HG03354 (cell line): Measurements from ENCODE around the gene PRSS56.

Experiments
- ATAC-seq: cut with Tn5 transposase; IDR thresholded peaks from one replicate; pipeline ENCODE4 v1.9.1; 2021; ENCODE audit warnings: mild to moderate bottlenecking; ENCODE audit not compliant: unreplicated experiment, poor library complexity, severe bottlenecking

The PRSS56 gene

GRCh38 chr2:232498452-232498851 lies 21.7 kb upstream of the PRSS56 start:
- no peak for ATAC-seq

GRCh38 chr2:232501331-232501771 lies 18.8 kb upstream of the PRSS56 start:
- no peak for ATAC-seq

- no peak for ATAC-seq
Measured at GRCh38 chr2:232501794-232502390, 18.3 kb upstream of the PRSS56 start.

DNA sequence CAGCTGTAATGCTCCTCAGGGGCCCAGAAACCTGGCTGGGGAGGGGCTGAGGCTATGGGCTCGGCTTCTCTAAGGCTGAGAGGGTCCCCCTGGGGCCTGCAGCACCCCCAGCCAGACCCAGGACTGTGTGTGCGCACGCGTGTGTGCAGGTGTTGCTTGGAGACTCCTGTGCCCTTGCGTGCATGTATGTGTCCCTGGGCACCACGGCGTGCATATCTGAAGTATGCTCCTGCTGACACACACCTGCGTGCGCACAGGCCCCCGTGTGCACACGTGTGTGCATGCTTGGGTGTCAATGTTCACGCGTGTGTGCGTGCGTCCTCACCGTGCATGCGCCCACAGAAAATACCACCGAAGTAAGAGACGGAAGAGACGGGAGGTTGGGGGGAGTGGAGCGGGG lies 17.7 kb upstream of the PRSS56 start:
- no peak for ATAC-seq

DNA sequence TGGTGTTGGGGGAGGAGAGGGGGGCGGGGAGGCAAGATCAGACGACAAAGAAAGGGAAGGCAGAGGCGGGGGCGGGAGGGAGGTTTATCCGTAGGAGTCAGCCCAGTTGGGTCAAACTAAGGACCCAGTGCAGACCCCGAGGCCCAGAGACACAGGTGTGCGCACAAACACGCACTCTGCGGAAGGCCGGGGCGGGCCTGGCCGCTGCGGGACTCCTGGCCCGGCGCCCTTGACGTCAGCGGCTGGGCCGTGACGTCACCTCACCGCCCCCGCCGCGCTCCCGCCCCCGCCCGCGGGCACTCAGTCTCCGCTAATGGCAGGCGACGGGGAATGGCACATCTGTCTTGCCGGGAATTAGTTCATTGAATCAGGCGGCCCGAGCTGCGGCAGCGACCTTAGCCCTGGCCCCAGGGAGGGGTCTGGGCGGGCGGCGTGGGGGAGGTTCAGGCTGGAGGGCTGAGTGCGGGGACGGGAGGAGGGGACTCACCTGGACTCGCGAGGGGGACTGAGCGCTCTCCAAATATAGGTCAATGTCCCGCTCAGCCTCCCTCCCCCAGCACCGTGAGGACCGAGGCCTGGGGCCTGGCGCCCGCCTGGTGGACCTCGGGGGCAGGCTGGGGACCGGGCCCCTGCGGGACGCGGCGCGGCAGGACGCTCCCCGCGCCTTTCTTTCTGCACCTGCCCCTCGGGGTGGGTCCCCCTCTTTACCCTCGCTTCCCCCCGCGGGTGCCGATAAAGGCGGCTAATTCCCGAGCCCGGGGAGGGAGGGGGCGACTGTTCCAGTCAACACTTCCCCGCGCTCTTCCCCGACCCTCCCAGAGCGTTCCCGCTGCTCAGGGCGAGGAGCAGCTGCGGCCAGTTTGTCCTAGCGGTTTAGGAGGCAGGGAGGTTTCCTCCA lies 17.0 kb upstream of the PRSS56 start:
- ATAC-seq: no peak

- no peak for ATAC-seq
Measured at GRCh38 chr2:232503809-232504323, 16.3 kb upstream of the PRSS56 start.

DNA sequence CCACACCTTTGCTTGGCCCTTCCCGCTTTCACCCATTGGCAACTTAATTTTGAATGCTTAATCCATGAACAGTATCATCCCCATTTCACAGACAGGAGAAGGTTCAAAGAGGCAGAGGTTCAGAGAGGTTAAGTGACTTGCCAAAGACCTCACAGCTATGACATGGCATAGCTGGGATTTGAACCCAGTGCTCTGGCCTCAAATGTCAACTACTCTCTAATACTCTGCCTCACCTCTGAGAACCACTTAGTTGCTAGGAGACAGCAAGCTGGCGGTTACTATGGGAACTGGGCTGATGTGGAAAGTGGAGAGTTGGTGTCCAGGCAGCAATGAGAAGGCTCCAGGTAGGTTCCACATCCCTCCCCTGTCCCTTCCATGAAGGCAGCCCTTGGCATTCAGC lies 15.8 kb upstream of the PRSS56 start:
- no peak for ATAC-seq

DNA sequence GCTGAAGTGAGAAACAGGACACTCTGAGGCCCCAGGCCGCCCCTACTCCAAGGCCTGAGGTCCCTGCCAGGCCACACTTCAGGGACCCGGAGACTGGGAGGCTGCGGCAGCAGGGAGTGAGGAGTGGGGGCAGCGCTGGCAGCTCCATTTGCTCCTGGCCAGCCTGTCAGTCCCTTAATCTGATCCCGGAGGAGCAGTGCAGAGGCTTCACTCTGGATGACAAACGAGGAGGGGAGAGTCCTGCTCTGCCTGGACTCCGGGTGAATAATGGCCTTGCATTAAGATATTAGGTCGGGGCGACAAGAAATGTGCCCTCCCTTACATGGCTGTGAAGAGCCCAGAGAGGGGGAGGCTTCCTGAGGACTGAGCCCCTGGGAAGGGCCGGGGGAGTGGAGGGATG lies 14.3 kb upstream of the PRSS56 start:
- ATAC-seq: no peak

DNA sequence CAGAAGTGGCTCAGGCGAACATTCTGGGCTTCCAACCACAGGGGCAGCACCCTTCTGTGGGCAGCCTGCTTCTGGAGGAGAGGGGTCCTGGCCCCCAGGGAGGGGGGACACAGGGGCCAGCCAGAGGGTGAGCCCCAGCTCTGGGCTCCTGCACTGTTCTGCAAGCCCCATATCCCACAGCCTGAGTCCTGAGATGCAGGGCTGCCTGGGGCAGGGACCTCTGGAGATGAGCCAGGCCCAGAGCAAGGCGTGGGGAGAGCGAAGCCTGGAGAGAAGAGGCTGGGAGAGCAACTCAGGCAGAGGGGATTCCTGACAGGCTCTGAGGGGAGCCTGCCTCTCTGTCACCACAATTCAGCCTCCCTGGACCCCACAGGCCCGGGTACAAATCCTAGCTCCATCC lies 13.5 kb upstream of the PRSS56 start:
- no peak for ATAC-seq

- no peak for ATAC-seq
Measured at GRCh38 chr2:232508251-232508650, 11.9 kb upstream of the PRSS56 start.

- no peak for ATAC-seq
Measured at GRCh38 chr2:232511336-232511890, 8.8 kb upstream of the PRSS56 start.

DNA sequence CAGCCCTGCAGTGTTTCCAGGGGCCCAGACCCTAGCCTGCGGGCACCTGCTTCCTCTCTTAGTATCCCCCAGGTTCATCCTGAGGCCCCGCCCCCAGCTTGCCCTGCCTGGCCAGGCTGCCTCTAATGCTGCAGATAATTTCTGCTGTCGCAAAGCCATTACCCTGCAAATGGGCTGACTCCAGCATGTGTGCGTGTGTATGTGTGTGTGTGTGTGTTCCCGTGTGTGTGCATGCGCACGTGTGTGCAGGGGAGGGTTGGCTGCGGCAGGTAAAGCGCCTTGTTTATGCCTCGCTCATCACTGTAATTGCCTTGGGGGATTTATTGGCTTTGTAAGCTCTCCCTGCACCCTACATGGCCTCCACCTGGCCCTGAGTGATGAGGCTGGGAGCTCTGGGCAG lies 7.6 kb upstream of the PRSS56 start:
- ATAC-seq: no peak

GRCh38 chr2:232513353-232513752 lies 6.8 kb upstream of the PRSS56 start:
- no peak for ATAC-seq

DNA sequence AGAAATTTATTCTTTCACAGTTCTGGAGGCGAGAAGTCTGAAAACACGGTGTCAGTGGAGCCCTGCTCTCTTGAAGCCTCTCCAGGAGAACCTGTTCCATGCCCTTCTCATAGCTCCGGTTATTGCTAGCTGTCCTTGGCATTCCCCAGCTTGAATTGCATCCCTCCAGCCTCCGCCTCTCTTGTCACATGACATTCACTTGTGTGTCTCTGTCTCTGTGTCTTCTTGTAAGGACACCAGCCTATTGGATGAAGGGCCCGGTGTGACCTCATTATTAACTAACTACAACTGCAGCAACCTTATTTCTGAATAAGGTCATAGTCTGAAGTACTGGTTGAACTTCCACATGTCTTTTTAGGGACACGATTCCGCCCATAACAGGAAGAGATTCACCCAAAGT lies 4.5 kb upstream of the PRSS56 start:
- no peak for ATAC-seq

GRCh38 chr2:232516551-232516950 lies 3.6 kb upstream of the PRSS56 start:
- ATAC-seq: no peak

DNA sequence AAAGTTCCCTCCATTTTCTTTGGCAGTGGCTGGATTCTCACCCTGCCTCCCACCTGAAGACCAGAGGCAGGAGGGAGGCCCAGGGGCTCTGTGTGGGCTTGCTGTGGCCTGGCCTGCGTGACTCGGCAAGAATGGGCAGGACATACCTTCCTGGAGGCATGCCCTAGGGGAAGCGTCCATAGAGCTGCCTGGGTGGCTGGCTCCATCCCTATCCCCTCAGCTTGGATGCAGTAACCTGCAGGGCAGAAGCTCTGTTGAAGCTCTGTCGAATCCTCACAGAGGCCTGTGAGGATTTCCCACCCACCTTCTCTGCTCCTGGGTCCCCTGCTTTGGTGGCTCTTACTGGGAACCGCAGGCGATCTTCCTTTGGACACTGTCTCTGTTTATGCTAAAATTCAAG lies 1.3 kb upstream of the PRSS56 start:
- ATAC-seq: no peak

- ATAC-seq: no peak
Measured at GRCh38 chr2:232520489-232520888, 301 bp downstream of the PRSS56 start.

DNA sequence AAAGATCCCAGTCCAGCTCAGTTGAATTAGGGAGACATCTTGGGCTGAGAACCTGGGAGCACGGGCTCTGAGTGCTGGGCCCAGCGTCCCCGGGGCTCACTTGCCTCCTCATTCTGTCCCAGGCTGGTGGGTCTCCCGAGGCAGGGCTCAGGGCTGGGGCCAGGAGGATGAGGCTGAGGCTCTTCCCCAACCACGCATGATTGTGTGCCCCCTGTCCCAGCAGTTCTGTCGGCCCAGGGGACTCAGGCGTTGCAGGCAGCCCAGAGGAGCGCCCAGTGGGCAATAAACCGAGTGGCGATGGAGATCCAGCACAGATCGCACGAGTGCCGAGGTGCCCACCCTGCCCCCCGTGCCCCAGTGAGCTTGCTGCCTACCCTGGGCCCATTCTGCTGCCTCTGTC lies 910 bp downstream of the PRSS56 start:
- ATAC-seq: no peak

- ATAC-seq: no peak
Measured at GRCh38 chr2:232521959-232522622, 1.9 kb downstream of the PRSS56 start.

DNA sequence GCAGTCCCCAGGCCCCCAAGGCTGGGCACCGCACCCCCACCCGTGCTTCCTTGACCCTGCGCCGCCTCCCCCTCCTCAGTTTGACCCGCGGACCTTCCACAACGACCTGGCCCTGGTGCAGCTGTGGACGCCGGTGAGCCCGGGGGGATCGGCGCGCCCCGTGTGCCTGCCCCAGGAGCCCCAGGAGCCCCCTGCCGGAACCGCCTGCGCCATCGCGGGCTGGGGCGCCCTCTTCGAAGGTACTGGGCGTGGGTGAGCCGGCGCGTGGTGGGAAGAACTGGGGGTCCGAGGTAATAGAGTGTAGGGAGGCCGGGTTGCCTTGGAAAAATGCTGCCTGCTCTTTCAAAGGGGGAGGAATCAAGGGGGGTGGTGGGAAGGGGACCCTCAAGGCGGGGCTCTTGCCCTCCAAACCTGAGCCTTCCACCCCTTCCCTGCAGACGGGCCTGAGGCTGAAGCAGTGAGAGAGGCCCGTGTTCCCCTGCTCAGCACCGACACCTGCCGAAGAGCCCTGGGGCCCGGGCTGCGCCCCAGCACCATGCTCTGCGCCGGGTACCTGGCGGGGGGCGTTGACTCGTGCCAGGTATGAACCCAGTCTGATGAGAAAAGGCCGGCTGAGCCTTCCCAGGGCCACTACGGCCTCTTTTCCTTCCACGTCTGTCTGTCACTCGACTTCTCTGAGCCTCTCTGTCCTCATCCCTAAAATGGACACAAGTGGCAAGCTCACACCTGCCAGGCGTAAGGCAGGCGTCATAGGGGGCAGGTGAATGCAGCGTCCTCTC lies 2.6 kb downstream of the PRSS56 start:
- no peak for ATAC-seq
